Hematopoietic multipotent progenitor cell treated with erythropoietin and hydrocortisone succinate and interleukin-3 and kit ligand, for 6 days (in vitro differentiated cells): ENCODE data around the gene U2AF1L4.
A peak's percentile ranks its signal among the peaks of the same experiment; 100 is the strongest.

Experiments
- DNase-seq: peaks from one replicate; pipeline ENCODE4 v3.0.0-alpha.2; 2015

The U2AF1L4 gene, protein sequence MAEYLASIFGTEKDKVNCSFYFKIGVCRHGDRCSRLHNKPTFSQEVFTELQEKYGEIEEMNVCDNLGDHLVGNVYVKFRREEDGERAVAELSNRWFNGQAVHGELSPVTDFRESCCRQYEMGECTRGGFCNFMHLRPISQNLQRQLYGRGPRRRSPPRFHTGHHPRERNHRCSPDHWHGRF

GRCh38 chr19:35745328-35746086 is at the start of gene U2AF1L4, which contains the start of gene PSENEN:
Gene U2AF1L4, minus strand, starts transcription at chr19:35745418. Its CDS starts 27 bp downstream, at chr19:35745391.
Gene PSENEN, plus strand, starts transcription at chr19:35745651. Its CDS starts 280 bp downstream, at chr19:35745931.
- DNase-seq = peak; percentile 100

DNA sequence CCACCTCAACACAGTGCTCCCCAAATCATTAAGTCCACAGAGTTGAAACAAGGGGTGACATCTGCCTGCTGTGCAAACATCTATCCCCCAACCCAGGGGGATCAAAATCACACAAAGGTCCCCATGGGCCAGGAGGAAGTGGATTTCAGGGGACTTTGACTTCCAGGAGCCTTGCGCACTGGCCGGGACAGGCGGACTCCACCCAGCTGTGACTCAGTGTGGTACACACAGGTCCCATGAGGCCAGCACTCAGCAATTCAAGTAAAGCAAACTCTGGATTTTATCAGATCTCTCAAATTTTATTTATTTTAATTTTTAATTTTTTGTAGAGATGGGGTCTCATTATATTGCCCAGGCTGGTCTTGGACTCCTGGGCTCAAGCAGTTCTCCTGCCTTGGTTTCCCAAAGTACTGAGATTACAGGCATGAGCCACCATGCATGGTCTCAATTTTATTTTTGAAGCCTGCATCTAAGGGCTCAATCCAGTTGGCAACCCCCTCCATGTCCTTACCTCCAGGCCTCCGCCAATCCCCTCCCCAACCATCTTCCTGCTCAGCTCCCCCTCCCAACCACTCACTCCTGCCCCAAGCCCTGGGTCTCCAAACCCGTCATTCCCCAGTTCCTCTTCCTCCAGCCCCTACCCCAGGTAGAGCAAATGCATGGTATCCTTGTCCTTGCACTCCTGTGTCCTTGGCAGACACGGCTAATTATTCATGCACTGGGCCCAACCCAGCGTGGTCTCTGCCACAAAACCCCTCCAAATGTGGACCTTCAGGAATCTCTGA is 48.4 kb upstream of the U2AF1L4 start:
- DNase-seq = no peak

GRCh38 chr19:35792888-35793287 is 47.7 kb upstream of the U2AF1L4 start:
- DNase-seq = no peak

- DNase-seq = no peak
Measured at GRCh38 chr19:35792312-35792711, 47.1 kb upstream of the U2AF1L4 start.

GRCh38 chr19:35791814-35792279 is 46.6 kb upstream of the U2AF1L4 start:
- DNase-seq = no peak

DNA sequence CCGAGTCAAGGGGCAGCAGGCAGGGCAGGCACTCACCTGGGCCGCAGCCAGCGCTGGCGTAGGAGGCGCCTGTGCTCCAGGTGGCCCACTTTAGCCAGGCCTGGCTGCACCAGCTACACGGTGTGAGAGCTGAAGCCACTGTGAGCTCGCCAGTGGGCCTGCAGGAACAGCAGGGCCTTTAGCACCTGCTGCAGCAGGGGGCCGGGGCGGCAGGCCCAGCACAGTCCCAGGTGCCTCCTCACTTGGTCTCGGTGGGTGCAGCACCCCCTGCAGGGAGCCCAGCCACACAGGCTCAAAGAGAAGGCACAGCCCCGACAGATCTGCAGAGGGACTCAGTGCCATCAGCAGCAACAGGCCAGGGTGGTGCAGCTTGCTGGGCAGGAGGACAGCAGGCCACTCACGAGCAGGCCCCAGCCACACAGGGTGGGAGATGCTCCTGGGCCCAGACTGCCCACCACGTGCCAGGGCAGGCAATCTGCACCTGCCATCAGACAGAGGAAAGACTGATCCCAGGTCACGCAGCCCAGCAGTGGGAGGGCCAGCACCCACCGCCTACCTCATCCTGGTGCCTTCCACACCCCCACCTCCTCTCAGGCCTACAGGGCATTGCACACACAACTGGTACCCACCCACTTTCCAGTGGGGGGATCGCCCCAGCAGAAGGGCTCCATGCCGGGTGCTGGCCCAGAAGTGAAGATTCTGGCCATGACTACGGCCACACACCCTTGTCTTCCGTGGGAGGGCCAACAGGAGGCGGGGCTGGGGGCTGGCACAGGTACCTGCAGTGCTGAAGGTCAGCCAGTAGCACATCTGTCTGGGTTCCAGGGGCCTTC is 46.0 kb upstream of the U2AF1L4 start:
- peak; percentile 34 for DNase-seq

DNA sequence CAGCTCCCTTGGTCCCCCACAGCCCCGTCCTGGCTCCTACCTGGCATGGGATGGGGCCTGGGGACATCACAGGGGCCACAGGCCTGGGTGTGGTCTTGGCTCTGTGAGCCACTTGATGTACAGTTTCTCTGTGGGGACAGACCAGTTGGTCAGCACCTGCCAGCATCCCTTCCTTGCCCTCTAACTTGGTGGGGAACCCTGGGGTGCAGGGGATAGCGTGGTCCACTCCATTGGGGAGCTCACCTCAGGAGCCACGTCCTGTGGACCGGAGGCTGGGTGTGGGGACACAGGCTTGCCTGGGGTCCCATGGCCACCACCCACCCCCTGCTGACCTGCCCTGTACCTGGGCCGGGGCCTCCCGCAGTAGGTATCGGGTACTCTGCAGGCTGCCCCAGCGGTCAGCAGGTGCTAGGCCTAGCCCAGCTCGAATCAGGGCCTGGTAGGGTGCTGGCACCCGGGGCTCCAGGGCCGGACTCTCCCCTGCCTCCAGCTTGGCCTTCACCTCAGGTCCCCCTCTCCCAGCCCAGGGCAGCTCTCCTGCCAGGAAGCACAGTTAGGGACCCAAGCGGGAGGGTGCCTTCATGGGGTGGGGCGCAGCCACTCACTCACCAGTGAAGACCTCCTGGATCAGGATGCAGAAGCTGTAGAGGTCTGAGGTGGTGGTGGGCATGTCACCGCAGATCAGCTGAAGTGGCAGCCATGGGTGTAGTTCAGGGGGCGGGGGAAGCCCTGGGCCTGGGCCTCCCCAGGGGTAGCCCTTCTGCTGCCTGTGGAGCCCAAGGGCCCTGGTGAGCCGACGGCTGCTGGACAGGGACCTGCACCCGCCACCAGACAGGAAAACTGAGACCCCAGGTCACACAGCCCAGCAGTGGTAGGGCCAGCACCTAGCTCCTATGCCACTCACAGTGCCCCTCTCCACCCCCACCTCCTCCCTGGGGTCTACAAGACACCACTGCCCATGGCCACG is 45.0 kb upstream of the U2AF1L4 start:
- DNase-seq = no peak

- no peak for DNase-seq
Measured at GRCh38 chr19:35789195-35789977, 44.2 kb upstream of the U2AF1L4 start.

DNA sequence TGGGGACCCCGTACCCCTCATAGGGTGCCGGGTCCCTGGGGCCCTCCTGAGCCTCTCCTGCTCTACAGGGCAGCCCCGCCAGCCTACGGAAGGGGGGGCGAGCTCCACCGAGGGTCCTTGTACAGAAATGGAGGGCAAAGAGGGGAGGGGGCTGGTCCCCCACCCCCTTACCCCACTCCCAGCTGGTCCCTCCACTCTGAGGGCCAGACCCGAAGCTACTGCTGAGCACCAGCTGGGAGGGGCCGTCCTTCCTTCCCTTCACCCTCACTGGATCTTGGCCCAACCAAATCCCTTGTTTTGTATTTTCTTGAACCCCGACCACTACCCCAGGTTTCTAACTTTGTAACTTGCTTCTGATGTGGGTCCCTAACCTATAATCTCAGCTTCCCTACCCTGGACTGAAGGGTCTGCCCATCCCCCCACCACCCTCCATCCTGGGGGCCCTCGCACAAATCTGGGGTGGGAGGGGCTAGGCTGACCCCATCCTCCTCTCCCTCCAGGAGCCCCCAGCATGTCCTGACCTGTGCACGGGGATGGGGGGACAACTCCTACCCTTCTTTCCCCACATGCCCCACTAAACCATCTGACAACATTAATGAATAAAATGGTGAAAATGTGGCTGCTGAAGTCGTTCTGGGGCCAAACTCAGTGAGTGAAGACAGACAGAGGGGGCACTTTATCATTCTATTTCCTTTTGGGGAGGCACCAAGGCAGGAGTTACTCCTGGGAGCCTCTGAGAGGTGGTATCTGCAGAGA is 43.2 kb upstream of the U2AF1L4 start:
- DNase-seq = no peak

- DNase-seq = no peak
Measured at GRCh38 chr19:35787227-35787799, 42.1 kb upstream of the U2AF1L4 start.

- DNase-seq = no peak
Measured at GRCh38 chr19:35786299-35787160, 41.3 kb upstream of the U2AF1L4 start.

DNA sequence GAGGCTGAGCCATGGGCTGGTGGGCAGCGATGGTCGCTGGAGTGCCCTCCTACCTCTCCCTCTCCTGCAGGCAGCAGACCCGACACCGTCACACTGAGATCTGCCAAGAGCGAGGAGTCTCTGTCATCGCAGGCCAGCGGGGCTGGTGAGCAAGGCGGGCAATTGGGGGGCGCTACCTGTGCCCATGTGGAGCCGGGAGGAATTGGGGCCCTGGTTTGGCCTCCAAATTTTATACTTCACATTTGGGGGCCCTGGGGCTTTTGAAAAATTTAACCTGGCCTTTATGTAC is 40.1 kb upstream of the U2AF1L4 start:
- DNase-seq = no peak

DNA sequence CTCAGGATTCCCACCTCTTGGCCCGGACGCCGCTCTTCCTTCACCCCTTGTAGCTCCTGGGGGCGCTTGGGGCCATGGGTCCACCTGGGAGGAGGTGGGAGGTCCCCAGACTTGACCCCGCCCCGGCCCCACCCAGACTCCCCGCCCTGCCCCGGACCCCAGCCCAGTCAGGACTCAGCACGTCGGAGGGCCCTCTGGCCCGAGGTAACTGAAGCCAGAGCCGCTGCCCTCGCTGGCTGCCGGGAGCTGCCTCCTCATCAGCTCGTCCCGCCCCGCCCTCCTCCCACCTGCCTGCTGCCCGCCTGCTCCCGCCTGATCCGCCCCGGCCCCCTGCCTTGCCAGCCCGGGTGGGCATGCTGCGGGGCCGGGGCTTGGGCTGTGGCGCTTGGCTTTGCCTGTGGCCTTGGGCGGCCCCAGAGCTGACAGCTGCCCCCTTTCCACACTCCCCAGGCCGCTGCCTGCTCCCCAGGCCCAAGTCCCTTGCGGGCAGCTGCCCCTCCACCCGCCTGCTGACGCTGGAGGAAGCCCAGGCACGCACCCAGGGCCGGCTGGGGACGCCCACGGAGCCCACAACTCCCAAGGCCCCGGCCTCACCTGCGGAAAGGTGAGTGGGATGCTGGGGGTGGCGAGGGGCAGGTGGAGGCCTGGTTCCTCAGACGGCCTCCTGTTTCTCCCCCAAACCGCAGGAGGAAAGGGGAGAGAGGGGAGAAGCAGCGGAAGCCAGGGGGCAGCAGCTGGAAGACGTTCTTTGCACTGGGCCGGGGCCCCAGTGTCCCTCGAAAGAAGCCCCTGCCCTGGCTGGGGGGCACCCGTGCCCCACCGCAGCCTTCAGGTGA is 39.5 kb upstream of the U2AF1L4 start:
- DNase-seq = no peak

DNA sequence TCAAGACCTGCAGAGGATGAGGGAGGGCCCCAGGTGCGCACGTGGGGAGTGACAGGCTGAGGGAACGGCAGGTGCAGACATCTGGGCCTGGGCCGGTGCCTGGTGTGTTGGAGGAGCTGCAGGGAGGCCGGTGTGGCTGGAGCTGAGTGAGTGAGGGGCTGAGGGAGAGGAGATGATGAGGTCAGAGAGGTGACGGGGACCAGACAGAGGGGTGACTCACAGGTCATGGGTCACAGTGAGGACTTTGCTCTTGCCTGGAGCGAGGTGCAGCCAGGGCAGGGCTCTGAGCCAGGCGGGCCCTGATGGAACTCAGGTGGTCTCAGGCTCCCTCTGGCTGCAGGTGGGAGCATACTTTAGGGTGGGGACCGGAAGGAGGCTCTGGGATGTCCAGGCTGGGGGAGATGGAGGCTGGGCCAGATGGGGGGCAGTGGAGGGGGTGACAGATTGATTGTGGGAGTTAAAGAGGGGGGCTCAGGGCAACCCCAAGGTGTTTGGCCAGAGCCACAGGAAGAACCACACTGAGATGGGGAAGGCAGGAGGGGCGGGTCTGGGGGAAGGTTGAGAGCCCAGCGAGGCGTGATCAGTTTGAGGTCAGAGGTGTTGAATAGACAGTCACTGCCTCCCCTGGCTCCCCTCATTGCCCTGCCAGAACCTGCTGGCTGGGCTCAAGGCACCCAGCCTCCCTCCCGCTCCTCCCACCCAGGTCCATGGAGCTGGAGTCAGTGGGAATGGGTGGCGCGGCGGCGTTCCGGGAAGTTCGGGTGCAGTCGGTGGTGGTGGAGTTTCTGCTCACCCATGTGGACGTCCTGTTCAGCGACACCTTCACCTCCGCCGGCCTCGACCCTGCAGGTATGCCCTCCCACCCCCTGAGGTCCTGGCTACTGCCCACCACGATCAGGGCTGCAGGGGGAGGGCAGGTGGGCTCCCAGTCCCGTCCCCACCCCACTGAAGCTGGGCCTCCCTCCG is 38.5 kb upstream of the U2AF1L4 start:
- no peak for DNase-seq

GRCh38 chr19:35782589-35782988 is 37.4 kb upstream of the U2AF1L4 start:
- no peak for DNase-seq

DNA sequence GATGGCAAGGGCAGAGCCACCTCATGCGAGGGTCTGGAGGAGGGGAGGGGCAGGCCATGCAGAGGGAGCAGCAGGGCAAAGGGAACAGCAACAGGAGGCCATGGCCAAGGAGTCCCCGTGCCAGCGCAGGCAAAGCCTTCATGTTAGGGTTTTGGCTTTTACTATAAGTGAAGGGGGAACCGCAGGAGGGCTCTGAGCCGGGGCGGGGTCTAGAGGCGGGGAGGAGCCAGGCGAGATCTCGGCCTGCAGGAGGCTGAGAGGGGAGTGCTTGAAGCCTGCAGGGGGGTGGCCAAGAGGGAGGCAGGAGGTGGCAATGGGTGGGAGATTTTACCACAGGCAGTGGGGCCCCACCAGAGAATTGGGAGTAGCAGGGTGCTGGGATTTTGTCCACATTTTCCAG is 36.4 kb upstream of the U2AF1L4 start:
- no peak for DNase-seq
